ENCODE data around the gene SPEG. TPM values are rescaled to one million over a fixed set of nuclear protein-coding genes. Genes with fewer than 3 reads are reported as not detected.

The SPEG gene
- total and polyA plus RNA-seq, 2 of the 8 experiments (the other 6 are each of a cell fraction or from before 2014, with no cell fraction given), result 19.9 to 32.0 TPM

DNA sequence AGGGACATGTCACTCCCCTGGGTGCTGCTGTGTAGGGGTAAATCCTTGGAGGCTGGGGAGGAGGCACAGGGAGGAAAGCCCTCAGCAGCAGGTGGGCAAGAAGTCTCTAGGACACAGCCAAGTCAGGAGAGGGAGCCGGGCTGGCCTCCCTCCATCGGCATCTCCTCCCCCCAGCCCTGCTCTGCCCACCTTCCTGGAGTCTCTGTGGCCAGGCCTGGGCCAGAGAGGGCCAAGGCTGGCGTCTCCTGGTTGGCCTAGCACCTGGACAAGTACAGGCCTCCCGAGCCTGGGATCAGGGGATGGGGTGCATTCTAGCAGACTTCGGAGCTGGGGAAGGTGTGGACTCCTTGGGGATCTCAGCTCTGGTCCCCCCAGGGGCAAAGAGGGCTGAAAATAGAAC lies 1.8 kb downstream of the SPEG start:
- no peak overlapping the region for H3K23ac ChIP-seq (ENCODE audit: insufficient read length)
- H2AFZ ChIP-seq (ENCODE audit: low read length), result no peak overlapping the region
- H4K5ac ChIP-seq (ENCODE audit: insufficient read length, low read depth, low read length), result no peak overlapping the region
- H3K27me3 ChIP-seq (replicated peaks in 1 of 4; ENCODE audit: control insufficient read depth in 3 of 4, extremely low read depth in 1 of 4, insufficient read depth in 3 of 4, low read length in 3 of 4), result peaks cover 0 to 25% (median 16%) of the 10 kb centered on the region in 4 experiments; a peak in 6 of 7 replicates
- H3K4ac ChIP-seq (replicated peaks; ENCODE audit: insufficient read length, low read depth, low read length), result no peak overlapping the region
- no peak overlapping the region for H3K9ac ChIP-seq (replicated peaks in 1 of 4; ENCODE audit: extremely low read depth in 1 of 4, low read depth in 3 of 4, low read length in 3 of 4)
- H4K20me1 ChIP-seq (replicated peaks in 1 of 2; ENCODE audit: control insufficient read depth in 1 of 2, insufficient read depth in 2 of 2, low read length in 2 of 2), result no peaks in the 10 kb centered on the region
- no peak overlapping the region for H3K14ac ChIP-seq (ENCODE audit: insufficient read length)
- H2BK120ac ChIP-seq (replicated peaks; ENCODE audit: low read depth, low read length), result no peak overlapping the region
- H3K4me3 ChIP-seq (ENCODE audit: extremely low read depth in 1 of 4, insufficient read depth in 2 of 4, low read depth in 3 of 4, low read length in 4 of 4), result no peak overlapping the region
- H2BK5ac ChIP-seq (ENCODE audit: low read depth, low read length), result no peak overlapping the region
- H3K36me3 ChIP-seq (ENCODE audit: control insufficient read depth in 2 of 4, insufficient read depth in 4 of 4, low read length in 3 of 4), result no peaks in the 10 kb centered on the region
- H4K8ac ChIP-seq (ENCODE audit: extremely low read depth, insufficient read depth, low read length), result no peak overlapping the region; the same call in 1 of the 2 replicates
- H3K79me1 ChIP-seq (ENCODE audit: low read depth, low read length), result no peaks in the 10 kb centered on the region
- H2AK5ac ChIP-seq (ENCODE audit: low read depth, low read length), result no peak overlapping the region
- no peak overlapping the region for H3K56ac ChIP-seq (replicated peaks; ENCODE audit: insufficient read length, low read depth, low read length)
- FAIRE-seq, result no peak
- H3K27ac ChIP-seq (ENCODE audit: low read depth, low read length), result no peak overlapping the region
- no peak overlapping the region for H3K4me2 ChIP-seq (ENCODE audit: insufficient read depth in 1 of 2, low read depth in 2 of 2, low read length in 2 of 2)
- no peak overlapping the region for H2BK15ac ChIP-seq (ENCODE audit: low read length)
- WGBS, 2 experiments (ENCODE audit: extremely low coverage in 1 of 2, insufficient coverage in 1 of 2, insufficient read length in 1 of 2, insufficient replicate concordance in 2 of 2, low coverage in 1 of 2, low lambda C conversion rate in 2 of 2, missing lambda C conversion rate in 1 of 2), result 75% methylated on average over 5 of the region's 5 CpGs; no CpG with 5 or more reads in 1 of the 2 experiments
- no peak overlapping the region for H4K91ac ChIP-seq (replicated peaks; ENCODE audit: insufficient read length, low read length)
- DNase-seq (ENCODE audit: low read depth in 1 of 2, low spot score in 2 of 2), result no peak
- no peak overlapping the region for H2BK20ac ChIP-seq (ENCODE audit: low read length)
- no peaks in the 10 kb centered on the region for H3K9me3 ChIP-seq (ENCODE audit: insufficient read depth in 2 of 2, low read depth in 1 of 2, low read length in 1 of 2)
- H3K23me2 ChIP-seq (ENCODE audit: low read depth, low read length), result peaks cover 9% of the 10 kb centered on the region; the same call in 1 of the 2 replicates
- H3K18ac ChIP-seq (ENCODE audit: extremely low read depth, low read length), result no peak overlapping the region
- peaks cover 0 to 17% (median 9%) of the 10 kb centered on the region in 4 experiments; a peak in 6 of 7 replicates for H3K4me1 ChIP-seq (replicated peaks in 1 of 4; ENCODE audit: control insufficient read depth in 3 of 4, insufficient read depth in 4 of 4, low read length in 3 of 4)
- POLR2A ChIA-PET (ENCODE audit: partially characterized antibody), result interaction anchor here (1.2 to 5.3 kb wide), 6 partner anchors 8 to 70 kb away, joined by 3 to 30 read pairs (median 4); partner anchors contain the start of gene DES
- no peak overlapping the region for H2BK12ac ChIP-seq (ENCODE audit: low read depth, low read length)
- CTCF ChIA-PET (ENCODE audit: partially characterized antibody), result interaction anchor here (1.2 to 113.1 kb wide), 5 partner anchors 22 to 204 kb away, joined by 3 to 7248 read pairs (median 186); partner anchors contain the start of genes ASIC4, CHPF, DES and DNPEP
- H3K79me2 ChIP-seq (ENCODE audit: control insufficient read depth in 1 of 2, insufficient read depth in 2 of 2, low read length in 2 of 2), result no peaks in the 10 kb centered on the region
